ENCODE measurements around the gene ZNF107.

ZNF107 gene

DNA sequence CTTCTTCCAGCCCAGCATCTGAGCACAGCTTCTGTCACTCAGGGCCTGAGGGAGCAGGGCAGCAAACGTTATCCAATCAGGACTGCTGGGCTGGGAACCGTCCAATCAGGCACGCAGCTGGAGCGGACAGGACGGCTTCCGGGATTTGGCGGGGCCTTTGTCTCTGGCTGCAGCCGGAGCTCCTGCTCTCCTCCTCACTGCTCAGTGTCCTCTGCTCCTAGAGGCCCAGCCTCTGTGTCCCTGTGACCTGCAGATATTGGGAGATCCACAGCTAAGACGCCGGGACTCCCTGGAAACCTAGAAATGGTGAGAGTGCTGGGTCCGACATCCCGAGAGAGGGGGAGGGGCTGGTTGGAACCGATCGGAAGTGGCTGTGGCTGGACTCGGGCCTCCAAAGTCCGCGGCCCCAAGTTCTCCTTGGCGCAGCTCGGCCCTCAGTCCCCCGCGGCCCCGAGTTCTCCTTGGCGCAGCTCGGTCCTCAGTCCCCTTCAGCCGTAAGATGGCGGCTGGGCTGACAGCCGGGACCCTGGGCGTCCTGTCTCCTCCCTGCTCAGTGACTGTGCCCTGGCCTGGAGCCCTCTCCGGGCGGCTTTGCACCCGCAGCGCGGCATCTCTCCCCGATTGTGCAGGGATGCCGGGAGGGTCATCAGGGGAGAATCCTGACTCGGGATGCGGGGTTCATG, at the start of gene ZNF107:
TSS of gene ZNF107 (plus strand) at position 154 of the 683 bp plus-strand sequence. CDS start at position 304, 150 bp downstream.
- DNase-seq (ENCODE audit: low read depth), result peak; percentile 67

DNA sequence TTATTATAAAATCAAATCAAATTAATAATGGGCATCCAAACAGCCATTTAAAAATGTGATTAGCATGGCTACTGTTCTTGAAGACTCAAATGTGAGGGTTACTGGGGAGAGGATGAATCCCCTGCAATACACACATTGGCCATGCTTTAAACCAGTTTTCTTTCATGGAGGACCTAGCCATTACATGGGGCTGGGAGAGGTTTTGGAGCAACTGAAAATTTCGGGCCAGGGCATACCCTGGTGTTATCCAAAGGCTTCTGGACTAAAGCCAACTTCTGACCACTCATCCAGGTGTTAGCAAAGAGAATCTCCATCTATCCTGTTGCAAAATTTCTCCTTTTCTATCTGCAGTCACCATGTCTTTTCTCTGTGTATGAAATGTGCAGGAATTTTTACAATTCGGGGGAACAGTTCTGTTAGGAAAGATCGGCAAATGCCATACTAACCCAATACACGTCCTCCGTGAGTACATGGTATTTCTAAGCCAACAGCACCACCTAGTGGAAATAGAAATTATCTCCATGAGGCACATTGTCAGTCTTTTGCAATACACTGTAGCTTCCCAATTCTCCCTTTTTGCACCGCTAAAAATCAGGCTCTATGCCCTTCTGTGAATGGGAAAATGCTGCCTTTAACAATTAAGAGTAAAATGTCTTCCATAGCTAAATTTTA, 47.0 kb upstream of the ZNF107 start:
- no peak for DNase-seq (ENCODE audit: low read depth)

DNA sequence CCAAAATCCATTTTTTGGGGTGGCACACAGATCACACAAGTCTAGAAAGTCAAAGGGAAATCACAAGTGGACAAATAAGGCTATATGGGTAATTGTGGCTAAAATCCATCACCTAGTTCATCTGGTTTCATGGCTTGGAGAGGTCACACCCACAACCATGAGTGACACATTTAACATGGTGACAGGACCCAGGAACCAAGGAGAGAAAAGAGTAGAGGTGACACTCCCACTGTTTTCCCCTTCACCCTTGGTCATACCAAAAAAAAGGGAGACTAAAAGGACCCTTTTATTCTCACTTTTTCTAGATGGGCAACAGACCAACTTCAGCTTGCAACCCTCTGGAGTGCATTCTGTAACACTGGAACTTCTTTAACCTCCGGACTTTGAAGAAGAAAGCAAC, 46.2 kb upstream of the ZNF107 start:
- DNase-seq (ENCODE audit: low read depth), result no peak

GRCh38 chr7:64621656-64622055, 44.3 kb upstream of the ZNF107 start:
- no peak for DNase-seq (ENCODE audit: low read depth)

- no peak for DNase-seq (ENCODE audit: low read depth)
Observed at GRCh38 chr7:64625114-64626082, 40.5 kb upstream of the ZNF107 start.

- DNase-seq (ENCODE audit: low read depth), result no peak
Observed at GRCh38 chr7:64626083-64626469, 39.9 kb upstream of the ZNF107 start.

- no peak for DNase-seq (ENCODE audit: low read depth)
Observed at GRCh38 chr7:64626557-64626956, 39.4 kb upstream of the ZNF107 start.

- no peak for DNase-seq (ENCODE audit: low read depth)
Observed at GRCh38 chr7:64628192-64628591, 37.7 kb upstream of the ZNF107 start.

GRCh38 chr7:64628721-64629120, 37.2 kb upstream of the ZNF107 start:
- DNase-seq (ENCODE audit: low read depth), result no peak

GRCh38 chr7:64630496-64630895, 35.4 kb upstream of the ZNF107 start:
- no peak for DNase-seq (ENCODE audit: low read depth)

DNA sequence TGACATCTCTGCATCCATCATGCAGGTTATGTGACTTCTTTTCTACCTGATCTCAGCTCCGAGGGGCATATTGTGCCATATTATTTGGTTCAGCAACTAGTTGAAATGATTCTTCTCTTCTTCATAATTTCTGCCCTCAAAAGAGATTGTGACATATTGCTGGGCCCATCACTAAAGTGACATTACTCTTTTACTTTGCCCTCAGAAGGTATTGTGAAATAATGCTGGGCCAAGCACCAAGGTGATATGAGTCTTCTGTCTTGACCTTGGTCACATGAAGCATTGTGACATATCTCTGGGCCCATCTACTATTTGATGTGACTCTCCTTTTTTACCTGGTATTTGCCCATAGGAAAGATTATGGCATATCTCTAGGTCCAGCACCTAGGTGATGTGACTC, 33.9 kb upstream of the ZNF107 start:
- no peak for DNase-seq (ENCODE audit: low read depth)

DNA sequence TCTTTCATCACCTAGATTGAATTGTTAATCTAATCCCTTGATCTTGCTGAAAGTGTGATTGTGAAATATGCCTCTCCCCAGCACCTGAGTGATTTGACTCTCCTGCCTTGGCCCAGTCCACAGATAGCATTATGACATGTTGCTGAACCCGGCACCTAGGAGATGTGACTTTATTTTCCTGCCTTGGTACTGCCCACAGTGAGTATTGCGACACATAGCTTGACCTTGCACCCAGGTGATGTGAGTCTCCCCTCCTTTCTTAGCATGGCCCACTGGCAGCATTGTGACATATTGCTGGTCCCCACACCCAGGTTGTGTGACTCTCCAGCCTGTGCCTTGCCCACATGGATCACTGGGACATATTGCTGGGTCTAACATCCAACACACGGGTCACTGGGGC, 32.5 kb upstream of the ZNF107 start:
- no peak for DNase-seq (ENCODE audit: low read depth)

GRCh38 chr7:64634406-64635062, 31.4 kb upstream of the ZNF107 start:
- DNase-seq (ENCODE audit: low read depth), result no peak

GRCh38 chr7:64636386-64636785, 29.5 kb upstream of the ZNF107 start:
- no peak for DNase-seq (ENCODE audit: low read depth)

DNA sequence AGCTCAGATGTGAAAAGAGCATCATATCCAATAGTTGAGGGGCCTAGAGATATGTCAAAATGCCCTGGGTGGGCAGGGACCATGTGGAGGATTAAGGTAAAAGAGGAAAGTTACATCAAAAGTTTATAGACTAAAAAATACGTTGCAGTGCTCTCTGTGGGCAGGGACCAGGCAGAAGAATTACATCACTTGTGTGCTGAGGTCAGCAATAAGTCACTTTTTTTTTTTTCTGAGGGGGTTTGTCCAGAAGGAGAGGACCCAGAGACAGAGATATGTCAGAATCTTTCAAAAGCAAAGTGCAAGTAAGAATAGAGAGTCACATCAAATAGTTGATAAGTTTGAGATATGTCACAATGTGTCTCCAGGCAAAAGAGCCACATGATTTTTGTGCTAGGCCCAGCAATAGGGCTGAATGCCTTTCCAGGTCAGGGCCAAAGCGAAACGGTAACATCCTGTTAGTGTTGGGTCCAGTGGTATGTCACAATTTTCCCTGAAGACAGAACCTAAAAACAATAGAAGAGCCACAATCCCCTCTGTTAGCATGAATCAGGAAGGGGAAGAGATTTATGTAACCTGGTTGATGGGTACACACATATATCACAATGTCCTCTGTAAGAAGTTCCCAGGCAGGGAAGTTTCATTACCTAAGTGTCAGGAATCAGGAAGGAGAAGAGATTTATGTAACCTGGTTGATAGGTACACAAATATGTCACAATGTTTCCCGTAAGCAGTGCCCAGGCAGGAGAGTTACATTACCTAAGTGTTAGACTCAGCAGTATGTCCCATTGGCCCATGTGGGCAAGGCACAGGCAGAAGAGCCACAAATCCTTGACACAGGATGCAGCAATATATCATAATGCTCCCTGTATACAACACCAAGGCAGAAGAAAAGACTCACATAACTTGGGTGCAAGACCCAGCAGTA, 28.1 kb upstream of the ZNF107 start:
- no peak for DNase-seq (ENCODE audit: low read depth)

GRCh38 chr7:64638822-64639221, 27.1 kb upstream of the ZNF107 start:
- no peak for DNase-seq (ENCODE audit: low read depth)

- DNase-seq (ENCODE audit: low read depth), result no peak
Observed at GRCh38 chr7:64639267-64640001, 26.5 kb upstream of the ZNF107 start.

- no peak for DNase-seq (ENCODE audit: low read depth)
Observed at GRCh38 chr7:64640504-64640903, 25.4 kb upstream of the ZNF107 start.

DNA sequence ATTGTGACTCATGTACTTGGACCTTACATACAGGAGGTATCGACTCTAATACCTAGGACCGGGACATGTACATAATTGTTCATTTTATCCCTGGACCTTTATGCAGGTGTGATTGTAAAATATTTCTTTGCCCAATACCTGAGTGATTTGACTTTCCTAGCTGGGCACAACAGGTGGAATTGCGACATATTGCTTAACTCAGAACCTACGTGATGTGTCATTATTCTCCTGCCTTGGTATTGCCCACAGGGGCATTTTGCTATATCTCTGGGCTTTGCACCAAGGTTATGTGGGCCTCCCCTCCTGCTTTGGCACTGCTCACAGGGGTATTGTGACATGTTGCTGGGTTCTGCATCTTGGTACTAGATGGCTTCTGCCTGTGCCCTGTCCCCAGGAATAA, 23.9 kb upstream of the ZNF107 start:
- DNase-seq (ENCODE audit: low read depth), result no peak

- no peak for DNase-seq (ENCODE audit: low read depth)
Observed at GRCh38 chr7:64642875-64643274, 23.1 kb upstream of the ZNF107 start.

All from stimulated activated CD8-positive, alpha-beta memory T cell treated with anti-CD3 and anti-CD28 coated beads, Interleukin-7, amount 100 ng/mL, for 24 hours (primary cell).